Measurements from ENCODE around the gene PIEZO2.

PIEZO2 gene

DNA sequence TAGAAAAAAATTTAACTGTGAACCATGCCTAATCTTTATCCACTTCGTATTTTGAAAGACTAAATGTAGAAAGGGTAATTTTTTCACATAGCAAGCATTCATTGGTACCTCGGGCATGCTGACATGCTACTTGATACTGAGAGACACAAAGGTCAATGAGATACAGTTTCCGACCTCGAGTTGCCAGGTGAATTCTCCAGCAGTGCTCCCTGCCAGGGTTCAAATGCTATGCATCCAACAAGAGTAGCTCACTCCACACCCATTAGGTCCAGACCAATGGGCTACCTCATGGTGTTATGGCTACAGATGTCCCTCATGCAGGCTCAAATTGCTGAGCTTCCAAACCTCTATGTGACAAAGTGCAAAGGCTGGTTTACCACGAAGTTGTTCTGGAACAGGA is 305.8 kb downstream of the PIEZO2 start:
- DNase-seq (ENCODE audit: low spot score) = no peak

DNA sequence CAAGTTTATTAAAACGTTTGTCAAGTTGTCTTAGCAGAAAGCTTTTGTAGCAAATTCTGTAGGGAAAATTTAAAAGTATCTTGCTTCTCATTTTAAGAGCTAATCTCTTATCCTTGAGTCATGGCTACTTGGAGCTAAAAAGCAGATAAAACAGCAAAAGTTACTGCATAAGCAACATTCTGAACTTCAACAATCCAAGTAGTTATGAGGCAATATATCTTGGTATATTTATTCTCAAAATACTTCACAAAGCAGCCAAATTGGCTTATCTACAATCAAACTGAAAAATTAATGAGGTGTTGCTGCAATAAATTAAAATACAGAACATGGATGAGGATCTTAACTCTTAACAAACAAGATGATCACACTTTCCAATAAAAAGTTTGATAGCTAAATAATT is 306.5 kb downstream of the PIEZO2 start:
- DNase-seq (ENCODE audit: low spot score) = no peak

DNA sequence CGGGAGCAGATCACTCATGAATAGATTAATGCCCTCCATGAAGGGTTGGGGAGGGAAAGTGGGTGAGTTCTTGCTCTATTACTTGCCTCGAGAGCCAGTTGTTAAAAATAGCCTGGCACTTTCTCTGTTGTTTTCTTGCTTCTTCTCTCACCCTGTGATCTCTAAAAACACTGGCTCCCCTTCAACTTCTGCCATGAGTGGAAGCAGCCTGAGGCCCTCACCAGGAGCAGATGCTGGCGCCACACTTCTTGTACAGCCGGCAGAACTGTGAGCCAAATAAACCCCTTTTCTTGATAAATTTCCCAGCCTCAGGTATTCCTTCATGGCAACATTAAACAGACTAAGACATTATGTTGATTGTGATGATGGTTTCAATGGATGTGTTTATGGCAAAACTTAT is 307.0 kb downstream of the PIEZO2 start:
- no peak for DNase-seq (ENCODE audit: low spot score)

DNA sequence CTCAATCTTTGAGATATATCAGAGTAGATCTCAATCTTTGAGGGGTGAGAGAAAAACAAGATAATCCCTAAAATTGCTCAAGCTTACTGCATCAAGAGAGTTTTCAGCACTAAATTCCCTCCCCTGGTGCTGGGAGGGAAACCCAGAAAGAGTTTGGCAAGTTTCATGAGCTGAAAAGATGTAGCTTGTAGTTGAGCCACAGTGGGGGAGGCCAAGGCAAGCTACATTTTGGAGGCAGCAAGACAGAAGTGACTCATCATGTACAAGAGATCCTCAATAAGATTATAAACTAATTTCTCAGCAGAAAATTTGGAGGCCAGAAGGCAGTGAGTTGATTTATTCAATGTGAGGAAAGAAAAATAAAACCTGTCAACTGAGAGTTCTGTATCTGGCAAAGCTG is 308.2 kb downstream of the PIEZO2 start:
- no peak for DNase-seq (ENCODE audit: low spot score)

DNA sequence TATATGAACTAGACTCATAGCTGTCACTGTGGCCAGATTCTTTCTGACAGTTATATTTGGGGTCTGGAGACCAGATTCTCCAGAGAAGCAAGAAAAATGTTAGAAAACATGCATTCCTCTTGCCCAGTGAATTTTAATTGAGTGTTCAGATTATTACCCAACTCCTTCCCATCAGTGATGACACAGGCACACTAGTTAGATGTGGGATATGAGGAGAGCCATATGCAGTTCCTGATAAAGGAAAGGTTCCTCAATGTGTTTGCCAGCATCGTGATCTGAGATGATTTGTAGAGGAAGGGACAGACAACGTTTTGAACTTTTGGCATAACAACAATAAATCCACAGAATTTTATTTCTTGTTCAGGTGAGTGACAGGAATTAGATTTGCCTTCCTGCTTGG is 308.6 kb downstream of the PIEZO2 start:
- no peak for DNase-seq (ENCODE audit: low spot score)

DNA sequence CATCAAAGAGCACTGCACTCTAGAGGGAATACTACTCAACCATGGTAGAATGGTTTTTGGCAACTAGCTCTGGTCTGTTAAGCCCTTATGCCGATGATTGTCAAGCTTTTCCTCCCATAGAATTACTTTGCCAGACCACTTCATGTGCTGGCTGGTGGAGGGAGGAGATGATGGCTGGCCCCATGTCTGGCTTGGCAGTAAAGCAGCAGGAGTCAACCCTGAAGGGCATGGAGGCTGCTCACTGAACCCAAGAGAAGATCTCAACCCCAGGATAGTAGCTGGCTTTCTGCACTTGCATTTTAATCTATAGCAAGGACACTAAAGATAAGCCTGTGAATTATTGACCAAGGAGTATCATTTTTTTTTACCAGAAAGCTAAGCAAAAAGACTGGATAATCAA is 309.9 kb downstream of the PIEZO2 start:
- no peak for DNase-seq (ENCODE audit: low spot score)

DNA sequence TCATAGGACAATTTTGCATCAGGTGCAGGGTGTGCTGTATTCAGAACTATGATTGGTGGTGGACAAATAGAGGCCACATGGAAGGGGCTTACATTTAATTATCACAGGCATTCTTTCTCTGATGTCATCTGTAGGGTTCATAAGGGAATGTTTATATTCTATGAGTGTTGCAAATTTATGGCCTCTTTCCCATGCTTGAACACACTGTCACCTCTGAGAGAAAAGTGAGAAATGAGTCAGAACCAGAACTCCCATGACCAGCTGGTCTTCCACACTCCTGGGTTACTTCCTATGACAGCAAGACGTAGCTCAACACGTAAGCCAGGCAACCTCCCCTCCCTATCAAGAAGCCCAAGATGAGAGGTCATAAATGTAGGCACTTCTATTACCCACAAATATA is 310.8 kb downstream of the PIEZO2 start:
- DNase-seq (ENCODE audit: low spot score) = no peak

DNA sequence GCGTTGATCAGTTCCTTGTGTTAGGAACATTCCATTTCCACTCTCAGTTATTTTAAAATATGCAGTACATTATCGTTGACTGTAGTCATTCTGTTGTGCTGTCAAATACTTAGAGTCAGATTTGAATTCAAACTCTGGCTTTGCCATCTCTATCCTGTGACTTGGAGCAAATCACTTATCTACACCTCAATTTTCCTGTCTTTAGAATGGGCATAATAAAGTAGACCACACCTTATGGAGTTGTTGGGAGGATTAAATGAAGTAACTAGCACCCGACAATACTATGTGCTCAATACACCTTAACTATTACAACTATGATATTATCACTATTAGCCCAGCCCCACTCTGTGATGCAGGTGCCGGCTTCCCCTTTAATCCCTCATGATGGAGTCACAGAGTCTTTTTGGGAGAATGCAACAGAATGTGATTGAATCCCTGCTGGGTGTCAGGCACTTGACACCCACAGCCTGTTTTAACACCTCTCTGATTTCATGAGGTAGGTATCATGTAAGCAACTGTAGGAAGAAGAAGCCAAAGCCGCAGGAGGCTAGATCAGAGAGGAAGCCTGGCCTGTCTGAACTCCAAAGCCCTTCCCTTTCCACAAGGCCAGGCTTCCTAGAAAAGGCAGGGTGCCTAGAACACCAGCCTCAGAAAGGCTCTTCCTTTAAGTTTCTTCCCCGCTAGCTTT is 315.1 kb downstream of the PIEZO2 start:
- no peak for DNase-seq (ENCODE audit: low spot score)

DNA sequence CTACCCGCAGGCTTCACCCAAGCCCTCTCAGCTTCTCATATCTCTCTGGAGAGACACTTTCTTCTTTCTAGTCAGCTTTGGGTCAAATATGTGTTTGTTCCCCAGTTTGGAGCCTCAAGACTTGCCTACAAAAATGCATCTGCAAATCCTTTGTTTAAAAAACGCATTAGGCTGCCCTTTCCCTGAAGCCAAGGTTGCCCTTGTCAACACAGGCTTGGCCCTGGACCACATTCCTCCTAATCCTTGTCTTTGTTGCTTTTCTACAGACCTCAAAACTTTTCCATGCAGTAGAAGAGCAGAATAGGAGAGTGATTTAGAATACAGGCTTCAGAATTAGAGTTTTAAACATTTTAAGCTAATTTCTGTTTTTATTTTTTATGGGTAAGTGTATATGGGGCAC is 315.7 kb downstream of the PIEZO2 start:
- DNase-seq (ENCODE audit: low spot score) = no peak

DNA sequence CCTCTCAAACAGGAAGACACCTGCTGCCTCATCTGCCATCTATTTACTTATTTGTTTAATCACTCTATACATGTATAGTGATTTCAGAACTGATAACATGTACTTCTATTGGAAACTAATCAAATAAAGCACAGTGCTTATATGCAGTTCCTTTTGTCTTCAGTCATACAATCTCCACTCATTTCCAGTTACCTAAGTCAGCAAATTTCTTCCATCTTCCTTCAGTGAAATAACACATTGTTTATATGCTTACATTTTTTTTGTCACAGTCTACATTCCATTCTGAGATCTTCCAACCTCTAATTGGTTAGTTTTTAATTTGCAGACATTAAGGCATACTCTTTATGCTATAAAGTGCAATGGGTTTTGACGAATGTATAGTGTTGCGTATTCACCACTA is 323.0 kb downstream of the PIEZO2 start:
- DNase-seq (ENCODE audit: low spot score) = no peak

DNA sequence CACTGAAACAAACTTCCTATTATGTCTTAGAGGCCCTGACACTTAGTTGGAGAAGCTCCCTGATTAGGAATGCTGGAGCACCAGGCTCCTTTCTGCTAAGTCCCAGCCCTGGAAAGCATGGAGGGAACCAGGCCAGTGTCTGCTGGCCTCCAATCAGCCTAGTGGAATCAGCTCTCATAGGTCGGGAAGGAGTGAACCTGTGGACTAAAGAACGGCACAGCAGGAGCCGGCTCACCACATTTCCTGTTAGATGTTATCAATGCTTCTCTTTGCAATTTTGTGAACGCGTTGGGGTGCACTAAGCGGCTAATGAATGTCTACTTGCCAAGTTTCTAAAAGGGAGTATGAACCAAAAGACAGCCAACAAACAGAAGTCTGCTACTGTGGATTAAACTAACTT is 326.9 kb downstream of the PIEZO2 start:
- DNase-seq (ENCODE audit: low spot score) = no peak

DNA sequence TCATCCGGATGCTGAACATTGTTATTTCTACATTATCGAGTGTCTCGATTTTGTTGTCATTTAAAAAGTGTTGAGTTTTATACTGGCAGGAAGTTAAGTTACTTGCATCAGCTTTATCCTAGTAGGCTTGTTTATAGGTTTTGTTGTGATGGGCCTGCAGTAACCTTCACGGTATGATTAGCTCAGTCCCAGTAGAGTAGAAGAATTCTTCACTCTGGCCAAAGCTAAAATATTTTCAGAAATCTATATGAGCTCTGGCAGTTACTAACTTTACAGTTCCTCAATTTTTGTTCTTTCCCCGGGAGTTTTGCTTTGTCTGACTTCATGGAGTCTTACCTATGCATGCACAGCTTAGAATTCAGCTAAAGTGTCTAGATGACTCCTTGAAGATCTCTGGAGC is 328.7 kb downstream of the PIEZO2 start:
- no peak for DNase-seq (ENCODE audit: low spot score)

DNA sequence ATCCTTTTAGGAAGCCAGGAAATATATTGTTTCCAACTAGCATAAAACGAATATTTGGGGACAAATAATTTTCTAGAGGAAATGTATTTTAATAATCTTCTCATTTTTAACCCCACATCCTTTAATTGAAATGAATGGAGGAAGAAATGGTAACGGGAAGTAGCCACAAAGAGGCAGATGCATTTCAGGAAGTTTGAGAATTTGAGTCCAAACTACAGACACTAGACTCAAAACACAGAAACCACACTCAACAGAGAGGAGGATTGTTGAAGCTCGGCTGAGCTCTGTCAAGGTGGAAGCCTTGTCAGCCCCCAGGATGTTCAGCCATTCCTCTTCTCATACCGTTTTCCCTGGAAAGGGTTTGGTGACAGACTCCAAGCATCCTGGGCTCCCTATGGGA is 335.0 kb downstream of the PIEZO2 start:
- no peak for DNase-seq (ENCODE audit: low spot score)

DNA sequence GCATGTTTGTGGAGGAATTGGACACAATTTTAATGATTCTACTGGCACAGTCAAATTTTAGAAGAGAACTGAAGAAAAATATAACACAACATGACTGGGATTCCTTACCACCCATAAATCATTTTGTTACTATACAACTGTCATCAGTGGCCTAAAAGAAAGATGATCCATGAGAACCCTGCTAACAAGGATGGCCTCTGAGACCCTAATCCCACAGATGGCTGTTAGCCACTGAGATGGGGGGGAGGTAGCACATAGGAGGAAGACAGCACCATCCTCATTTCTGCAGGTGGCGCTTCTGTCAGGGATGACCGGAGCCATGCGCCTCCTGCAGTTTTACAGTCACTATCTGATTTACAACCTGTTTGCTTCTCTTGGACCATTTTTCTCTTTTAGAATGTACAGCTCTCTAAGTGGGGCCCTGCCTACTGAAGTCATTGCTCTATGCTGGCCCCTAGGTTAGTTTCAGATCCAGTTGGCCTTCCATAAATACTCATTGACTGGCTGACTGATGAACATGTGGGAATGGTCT is 343.7 kb downstream of the PIEZO2 start:
- DNase-seq (ENCODE audit: low spot score) = no peak

DNA sequence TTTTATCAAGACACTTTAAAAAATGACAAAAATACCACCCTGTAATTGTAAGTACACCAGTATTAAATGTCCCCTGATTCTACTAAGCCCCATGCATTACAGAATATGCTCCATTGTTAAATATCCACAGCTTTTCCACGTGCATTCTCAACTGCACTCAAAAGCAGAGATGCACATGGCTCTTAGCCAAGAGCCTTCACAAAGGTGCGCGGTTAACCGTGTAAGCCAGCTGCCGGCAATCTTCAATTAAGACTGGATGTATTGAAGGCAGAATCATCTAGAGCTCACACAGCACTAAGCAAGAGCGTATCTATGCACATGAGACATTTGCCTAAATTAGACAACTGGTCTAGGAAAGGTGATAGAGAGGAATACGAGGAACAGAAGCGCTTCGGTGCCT is 345.2 kb downstream of the PIEZO2 start:
- no peak for DNase-seq (ENCODE audit: low spot score)

DNA sequence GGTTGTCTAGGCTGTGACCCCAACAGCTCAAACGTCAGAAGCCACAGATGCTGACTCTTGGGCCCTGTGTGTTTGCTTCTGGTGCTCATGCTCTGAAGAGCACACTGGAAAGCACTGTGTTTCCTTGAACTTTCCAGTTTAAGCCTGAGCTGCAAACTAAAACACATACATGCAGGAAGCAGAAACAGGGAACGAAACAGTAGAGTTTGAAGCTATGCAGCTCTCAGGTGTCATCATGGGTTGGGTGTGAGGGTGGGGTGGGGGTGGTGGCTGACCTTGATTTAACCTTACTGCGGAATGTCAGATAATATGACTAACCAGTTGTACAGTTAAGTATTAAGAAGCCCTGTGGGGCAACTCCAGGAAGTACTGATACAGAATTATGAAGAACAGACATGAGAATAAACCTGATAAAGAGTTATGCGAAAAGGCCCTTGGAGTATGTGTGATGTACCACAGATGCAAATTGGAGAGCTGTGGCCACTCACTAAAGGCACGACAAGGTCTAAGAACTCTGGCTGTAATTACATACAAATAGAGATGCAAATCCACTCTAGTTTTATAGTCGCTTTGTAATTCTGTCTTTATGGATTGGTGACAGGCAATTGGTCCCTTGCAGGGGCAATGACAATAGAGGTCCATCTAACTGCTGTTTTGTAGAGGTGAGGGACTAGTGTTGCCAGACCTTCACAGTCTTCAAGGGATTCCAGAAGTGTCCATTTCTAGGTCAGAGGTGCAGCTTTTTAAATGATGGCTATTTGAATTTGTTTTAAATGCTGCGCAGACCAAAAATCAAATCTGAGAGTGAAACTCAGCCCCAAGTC is 350.4 kb downstream of the PIEZO2 start:
- peak; percentile 20 for DNase-seq (ENCODE audit: low spot score)

DNA sequence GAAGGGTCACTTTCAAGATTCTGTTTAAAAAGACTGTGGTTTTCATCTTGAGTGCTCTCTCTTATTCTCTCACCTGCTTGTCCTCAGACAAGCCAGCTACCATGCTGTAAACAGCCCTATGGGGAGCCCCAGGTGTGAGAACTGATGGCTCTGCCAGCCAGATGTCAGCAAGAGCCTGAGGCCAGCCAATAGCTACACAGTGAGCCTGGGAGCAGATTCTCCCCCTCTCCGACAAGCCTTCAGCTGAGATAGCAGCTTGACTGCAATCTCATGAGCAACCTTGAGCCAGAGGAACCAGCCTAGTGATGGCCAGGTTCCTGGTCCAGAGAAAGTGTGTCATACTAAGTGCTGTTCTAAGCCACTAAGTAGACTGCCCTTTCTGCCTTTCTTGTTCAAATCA is 351.5 kb downstream of the PIEZO2 start:
- DNase-seq (ENCODE audit: low spot score) = no peak

DNA sequence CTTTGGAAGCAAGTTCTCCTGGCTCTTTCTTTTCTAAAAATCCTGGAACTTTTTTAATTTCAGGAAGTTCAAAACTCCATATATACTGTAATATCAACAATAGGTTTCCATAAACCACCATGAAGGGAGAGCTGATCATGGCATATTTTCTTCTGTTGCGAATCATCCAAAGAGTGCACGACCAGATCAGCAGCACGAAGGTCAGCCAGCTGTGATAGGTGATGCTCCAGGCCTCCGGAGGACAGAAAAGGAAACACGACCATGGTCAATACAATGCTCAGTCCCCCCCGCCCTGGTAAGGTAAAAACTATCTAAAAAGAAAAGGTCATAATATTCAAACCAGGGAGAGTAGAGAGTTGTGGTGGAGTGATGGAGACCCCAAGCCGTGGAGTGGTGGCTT is 354.6 kb downstream of the PIEZO2 start:
- no peak for DNase-seq (ENCODE audit: low spot score)

DNA sequence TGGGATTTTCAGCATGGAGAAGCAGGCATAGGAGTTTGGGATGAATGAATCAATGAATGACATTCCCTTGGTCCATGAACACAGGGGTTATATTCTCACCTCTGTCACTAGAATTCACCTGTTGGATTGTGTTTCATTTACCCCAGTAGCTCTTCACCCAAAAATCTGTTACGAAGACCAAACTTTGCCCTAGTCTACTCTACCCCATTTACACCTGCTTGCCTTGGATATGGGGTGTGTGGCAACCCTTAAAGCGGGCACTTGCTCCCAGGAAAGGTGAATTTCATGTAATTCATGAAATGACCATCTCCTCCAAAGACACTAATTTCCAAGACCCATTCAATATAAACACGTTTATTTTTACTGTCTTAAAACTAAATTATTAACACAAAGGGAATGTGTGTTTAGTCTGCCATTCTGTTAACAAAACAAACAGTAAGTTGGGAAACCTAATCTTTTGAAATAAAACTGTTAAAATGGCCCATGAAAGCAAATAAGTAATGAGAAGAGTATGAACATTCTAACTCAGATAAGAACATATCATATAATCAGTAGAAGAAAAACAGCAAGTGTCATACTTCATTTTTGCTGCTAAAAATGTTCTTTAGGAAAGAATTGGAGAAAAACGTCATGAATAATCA is 355.5 kb downstream of the PIEZO2 start:
- no peak for DNase-seq (ENCODE audit: low spot score)

DNA sequence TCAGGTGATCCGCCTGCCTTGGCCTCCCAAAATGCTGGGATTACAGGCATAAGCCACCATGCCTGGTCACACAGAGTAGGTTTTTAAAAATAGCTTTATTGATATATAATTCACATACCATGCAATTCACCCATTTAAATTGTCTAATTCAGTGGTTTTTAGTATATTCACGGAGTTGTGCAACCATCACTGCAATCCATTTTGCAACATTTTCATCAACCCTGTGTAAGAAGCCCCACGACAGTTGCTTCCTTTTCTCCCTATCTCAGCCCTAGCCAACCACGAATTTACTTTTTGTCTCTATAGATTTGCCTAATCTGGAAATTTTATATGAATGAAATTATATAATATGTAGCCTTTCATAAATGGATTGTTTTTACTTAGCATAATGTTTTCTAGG is 357.2 kb downstream of the PIEZO2 start:
- no peak for DNase-seq (ENCODE audit: low spot score)

DNA sequence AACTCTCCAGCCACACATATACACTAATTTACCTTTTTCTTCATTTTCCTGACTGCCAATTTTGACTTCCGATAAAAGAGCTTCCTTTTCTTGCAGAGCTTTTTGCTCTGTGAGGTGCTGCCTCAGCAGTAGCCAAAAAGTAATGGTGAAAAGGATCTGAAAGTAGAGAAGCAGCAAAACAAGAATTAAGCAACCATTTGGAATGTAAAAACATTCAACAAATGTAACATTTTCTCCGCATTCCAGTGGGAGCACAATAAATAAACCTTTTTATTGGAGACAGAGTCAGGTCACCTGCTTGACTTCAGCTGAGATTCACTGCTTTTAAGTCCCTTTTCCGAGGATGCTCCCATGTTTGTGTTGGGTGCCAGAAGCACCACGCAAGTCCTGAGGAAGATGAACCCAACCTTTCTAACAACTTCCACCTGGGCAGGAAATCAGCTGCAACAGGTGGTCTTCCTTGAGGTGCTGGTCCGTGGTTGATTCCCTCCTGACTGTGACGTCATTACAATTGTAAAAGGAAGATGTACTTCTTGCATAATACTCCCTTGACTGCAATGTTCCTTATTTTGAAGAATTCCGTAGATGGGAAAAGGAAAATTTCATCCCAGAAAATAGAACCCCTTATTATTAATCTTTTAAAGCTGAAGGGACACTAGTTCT is 358.1 kb downstream of the PIEZO2 start:
- no peak for DNase-seq (ENCODE audit: low spot score)

DNA sequence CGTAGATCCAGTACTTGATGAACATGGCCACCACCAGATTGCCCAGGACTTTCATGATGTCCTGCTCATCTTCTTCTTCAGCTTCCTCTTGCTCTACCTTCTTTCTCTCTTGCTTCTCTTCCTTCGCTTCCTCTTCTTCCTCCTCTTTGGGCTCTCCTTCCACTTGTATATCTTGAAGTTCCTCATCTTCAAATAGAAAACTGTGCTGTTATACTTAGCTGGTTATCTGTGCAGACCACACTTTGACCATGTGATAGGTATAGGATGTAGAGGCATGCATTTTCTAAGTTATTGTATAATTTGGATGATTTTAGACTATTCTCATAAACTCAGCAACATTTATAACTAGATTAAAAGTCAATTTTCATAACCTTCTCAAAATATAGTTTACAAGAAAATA is 360.2 kb downstream of the PIEZO2 start:
- DNase-seq (ENCODE audit: low spot score) = no peak
